Esophagus squamous epithelium (tissue), 5 donors: Measurements from ENCODE around the gene SRBD1. TPM values are rescaled to one million over a fixed set of nuclear protein-coding genes. Genes with fewer than 3 reads are reported as not detected.

ENCODE experiments used
- DNase-seq: peaks from one replicate; lab custom pipeline; 2025; lab: John Stamatoyannopoulos, UW
- H3K27ac ChIP-seq, 4 donors: fragments of 200-600 bp; sonication (generic); one replicate each; pipeline ENCODE4 v1.5.1; 2016 to 2019; ENCODE audit warnings: mild to moderate bottlenecking in 1 of 4
- H3K27me3 ChIP-seq, 4 donors: fragments of 200-600 bp; sonication (generic); 1 replicate in 3 of 4; 2 replicates in 1 of 4; pipeline versions ENCODE4 v1.5.1 to v1.6.0; 2017 to 2021; ENCODE audit warnings: antibody characterized with exemption in 1 of 4
- H3K36me3 ChIP-seq, 3 donors: fragments of 200-600 bp; sonication (generic); one replicate each; pipeline ENCODE4 v1.5.1; 2016 to 2019
- H3K4me1 ChIP-seq, 3 donors: fragments of 200-600 bp; sonication (generic); one replicate each; pipeline ENCODE4 v1.5.1; 2017 to 2019
- H3K4me3 ChIP-seq, 4 donors: fragments of 200-600 bp; sonication (generic); 1 replicate in 3 of 4; 2 replicates in 1 of 4; pipeline ENCODE4 v1.5.1; 2016 to 2019; ENCODE audit warnings: mild to moderate bottlenecking in 2 of 4, moderate library complexity in 1 of 4
- H3K9me3 ChIP-seq, 3 donors: fragments of 200-600 bp; sonication (generic); one replicate each; pipeline ENCODE4 v1.5.1; 2016 to 2019
- POLR2A ChIP-seq, 4 donors: fragments of 450-650 bp; IDR thresholded peaks; one replicate each; pipeline ENCODE4 v1.6.1; 2017; ENCODE audit warnings: antibody characterized with exemption in 4 of 4, mild to moderate bottlenecking in 4 of 4, moderate library complexity in 3 of 4
- WGBS, 2 donors: methylation state at CpG; one replicate each; pipeline ENCODE4 v1.1.5; 2018; 5-methylcytosine and 5-hydroxymethylcytosine counted together
- intact Hi-C: fragments of 100-400 bp; cut with DNase I; formaldehyde crosslinking; loops from one replicate; pipeline ENCODE4 v1.15.0; 2022
- total RNA-seq, 4 donors: library from RNA; depleted of rRNA; stranded (reverse); fragments of >200 nt; gene quantifications; one replicate each; pipeline ENCODE4 v1.1.0, GENCODE V29; 2016
- TF ChIP-seq, protein P1 (sequence below), 6 experiments: fragments of 450-650 bp in 4 of 6; fragments of 200-600 bp in 2 of 6; sonication (generic) in 2 of 6; IDR thresholded peaks; one replicate each; pipeline ENCODE4 v1.5.1; 2016 to 2019; ENCODE audit warnings: antibody characterized with exemption in 6 of 6, mild to moderate bottlenecking in 4 of 6, moderate library complexity in 4 of 6
- donor health status: DM: yes; HTN: yes; CAD: no.

Gene SRBD1
- total RNA-seq, 4 donors from 2014 or later = 5.0 to 21.6 (median 13.1) TPM

DNA sequence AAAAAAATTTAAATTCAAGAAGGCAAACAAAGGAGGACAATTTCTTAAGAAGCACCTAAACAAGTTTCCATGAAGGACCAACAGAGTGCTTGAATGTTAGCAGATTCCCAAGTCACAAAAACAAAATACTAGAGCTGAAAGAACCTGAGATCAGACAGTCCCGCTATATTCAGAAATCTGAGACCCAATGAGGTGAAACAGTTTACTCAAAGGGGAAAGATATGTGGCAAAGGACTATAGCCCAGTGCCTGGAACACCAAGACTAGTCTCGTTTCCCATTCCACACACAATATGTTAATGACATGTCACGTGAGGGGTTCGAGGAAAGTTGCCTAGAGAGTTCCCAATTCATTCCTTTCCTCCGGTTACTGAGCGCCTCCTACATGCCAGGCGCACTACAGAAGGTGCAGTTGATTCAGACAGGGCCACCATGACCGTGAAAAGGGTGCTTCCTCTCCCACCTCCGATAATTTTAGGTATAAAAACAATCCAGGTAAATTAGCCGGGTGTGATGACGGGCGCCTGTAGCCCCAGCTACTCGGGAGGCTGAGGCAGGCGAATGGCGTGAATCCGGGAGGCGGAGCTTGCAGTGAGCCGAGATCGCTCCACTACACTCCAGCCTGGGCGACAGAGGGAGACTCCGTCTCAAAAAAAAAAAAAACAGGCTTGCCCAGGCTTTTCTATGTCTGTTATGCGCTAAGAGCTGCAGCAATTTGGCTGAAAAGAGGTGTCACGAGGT is 617 bp downstream of the SRBD1 start:
- Histone ChIP-seq H3K36me3 (peaks cover 0 to under 1% (median 0%) of the 10 kb centered on the region in 3 donors), H3K4me1 (peaks cover 6 to 40% (median 10%) of the 10 kb centered on the region in 3 donors), H3K4me3 (peak overlapping the region; percentile 56 to 93 (median 68)), H3K9me3 (no peaks in the 10 kb centered on the region), H3K27me3 (no peaks in the 10 kb centered on the region), H3K27ac (peak overlapping the region; percentile 78 to 97 (median 85))
- no peak for DNase-seq
- WGBS, 2 donors = 1% methylated on average over 15 to 22 of the region's 23 CpGs
- intact Hi-C loops = no loop called here
- TF ChIP-seq, protein P1, sequence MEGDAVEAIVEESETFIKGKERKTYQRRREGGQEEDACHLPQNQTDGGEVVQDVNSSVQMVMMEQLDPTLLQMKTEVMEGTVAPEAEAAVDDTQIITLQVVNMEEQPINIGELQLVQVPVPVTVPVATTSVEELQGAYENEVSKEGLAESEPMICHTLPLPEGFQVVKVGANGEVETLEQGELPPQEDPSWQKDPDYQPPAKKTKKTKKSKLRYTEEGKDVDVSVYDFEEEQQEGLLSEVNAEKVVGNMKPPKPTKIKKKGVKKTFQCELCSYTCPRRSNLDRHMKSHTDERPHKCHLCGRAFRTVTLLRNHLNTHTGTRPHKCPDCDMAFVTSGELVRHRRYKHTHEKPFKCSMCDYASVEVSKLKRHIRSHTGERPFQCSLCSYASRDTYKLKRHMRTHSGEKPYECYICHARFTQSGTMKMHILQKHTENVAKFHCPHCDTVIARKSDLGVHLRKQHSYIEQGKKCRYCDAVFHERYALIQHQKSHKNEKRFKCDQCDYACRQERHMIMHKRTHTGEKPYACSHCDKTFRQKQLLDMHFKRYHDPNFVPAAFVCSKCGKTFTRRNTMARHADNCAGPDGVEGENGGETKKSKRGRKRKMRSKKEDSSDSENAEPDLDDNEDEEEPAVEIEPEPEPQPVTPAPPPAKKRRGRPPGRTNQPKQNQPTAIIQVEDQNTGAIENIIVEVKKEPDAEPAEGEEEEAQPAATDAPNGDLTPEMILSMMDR (IDR thresholded peaks at IDR 0.05) = peak in 2 of 6 experiments; percentile 2 to 27
- TF ChIP-seq POLR2A (IDR thresholded peaks at IDR 0.05) = no peak

DNA sequence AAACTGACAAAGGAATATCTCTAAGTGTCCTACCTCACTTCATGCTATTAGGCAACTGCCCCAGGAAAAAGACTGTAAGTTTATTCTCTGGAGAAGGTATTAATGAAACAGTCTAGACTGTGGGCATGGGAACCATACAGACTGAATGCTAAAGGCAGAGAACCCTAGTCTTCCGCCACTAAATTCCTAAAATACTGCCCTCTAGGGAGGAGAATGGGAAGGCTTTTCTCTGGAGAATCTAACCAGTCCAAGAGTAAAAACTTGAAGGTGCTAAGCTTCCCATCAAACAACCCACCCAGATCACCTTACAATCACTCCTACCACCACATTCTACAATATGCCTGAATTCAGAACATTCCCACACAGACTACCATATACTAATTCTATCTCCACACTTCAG is 3.4 kb downstream of the SRBD1 start:
- H3K9me3 ChIP-seq = no peaks in the 10 kb centered on the region
- no peak overlapping the region for H3K27ac ChIP-seq
- TF ChIP-seq POLR2A (IDR thresholded peaks at IDR 0.05) = no peak
- TF ChIP-seq, protein P1 (IDR thresholded peaks at IDR 0.05) = peak in 3 of 6 experiments; percentile 8 to 36 (median 29)
- whole genome bisulfite sequencing, 2 donors = 42 to 87% methylated on average over 1 of the region's 1 CpG
- H3K4me3 ChIP-seq = no peak overlapping the region
- intact Hi-C loops = no loop called here
- no peak for DNase-seq
- H3K27me3 ChIP-seq = no peaks in the 10 kb centered on the region
- H3K4me1 ChIP-seq = peaks cover 6 to 27% (median 10%) of the 10 kb centered on the region in 3 donors
- peaks cover 0 to 28% (median 0%) of the 10 kb centered on the region in 3 donors for H3K36me3 ChIP-seq

DNA sequence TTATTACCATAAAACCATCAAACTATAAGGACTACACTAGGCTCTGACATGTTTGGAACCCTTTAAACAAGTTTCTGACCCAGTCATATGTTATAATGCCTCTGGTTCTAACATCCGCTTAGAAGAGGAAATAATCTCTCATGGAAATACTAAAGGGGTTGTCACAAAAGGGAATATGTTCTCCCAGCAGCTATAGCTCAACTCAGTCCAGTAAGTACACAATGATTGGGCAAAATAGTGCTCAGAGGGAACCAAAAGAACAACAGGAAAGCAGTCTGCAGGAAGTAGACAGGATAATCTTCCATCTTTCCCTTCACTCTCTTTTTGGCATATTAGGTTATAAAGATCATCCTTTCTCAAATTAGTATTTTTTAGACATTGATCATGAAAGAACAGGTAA is 4.3 kb downstream of the SRBD1 start:
- peaks cover 0 to 37% (median 2%) of the 10 kb centered on the region in 3 donors for H3K36me3 ChIP-seq
- no peak overlapping the region for H3K27ac ChIP-seq
- no peak overlapping the region for H3K4me3 ChIP-seq
- DNase-seq = no peak
- no peak for TF ChIP-seq POLR2A (IDR thresholded peaks at IDR 0.05)
- TF ChIP-seq, protein P1 (IDR thresholded peaks at IDR 0.05) = no peak
- no peaks in the 10 kb centered on the region for H3K27me3 ChIP-seq
- intact Hi-C loops = no loop called here
- H3K9me3 ChIP-seq = no peaks in the 10 kb centered on the region
- H3K4me1 ChIP-seq = peaks cover 5 to 18% (median 6%) of the 10 kb centered on the region in 3 donors
- WGBS, 2 donors = 79 to 85% methylated on average over 1 of the region's 1 CpG

DNA sequence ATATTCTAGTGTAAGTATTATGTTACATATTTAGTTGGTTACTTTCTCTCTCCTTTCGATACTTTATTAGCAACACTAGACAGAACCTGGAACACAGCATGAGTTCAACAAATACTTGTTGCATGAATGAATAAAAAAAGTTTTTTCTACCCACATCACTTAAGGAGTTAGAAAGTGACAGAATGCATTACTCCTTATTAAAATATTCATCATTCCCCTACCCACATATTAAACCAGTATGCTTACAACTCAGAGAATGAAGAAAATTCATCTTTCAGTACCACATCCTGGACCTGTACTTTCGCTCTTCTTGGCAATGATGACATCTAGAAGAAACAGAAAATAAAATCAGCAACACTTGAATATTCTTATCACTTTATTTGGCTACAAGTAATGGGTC is 6.0 kb downstream of the SRBD1 start:
- intact Hi-C loops = no loop called here
- Histone ChIP-seq H3K36me3 (peaks cover 0 to 54% (median 5%) of the 10 kb centered on the region in 3 donors), H3K27ac (no peak overlapping the region), H3K27me3 (no peaks in the 10 kb centered on the region), H3K4me3 (no peak overlapping the region), H3K4me1 (peaks cover 0 to 9% (median 6%) of the 10 kb centered on the region in 3 donors), H3K9me3 (no peaks in the 10 kb centered on the region)
- 96 to 100% methylated on average over 2 of the region's 2 CpGs for WGBS, 2 donors
- no peak for DNase-seq
- TF ChIP-seq POLR2A (IDR thresholded peaks at IDR 0.05) = no peak
- TF ChIP-seq, protein P1 (IDR thresholded peaks at IDR 0.05) = no peak

DNA sequence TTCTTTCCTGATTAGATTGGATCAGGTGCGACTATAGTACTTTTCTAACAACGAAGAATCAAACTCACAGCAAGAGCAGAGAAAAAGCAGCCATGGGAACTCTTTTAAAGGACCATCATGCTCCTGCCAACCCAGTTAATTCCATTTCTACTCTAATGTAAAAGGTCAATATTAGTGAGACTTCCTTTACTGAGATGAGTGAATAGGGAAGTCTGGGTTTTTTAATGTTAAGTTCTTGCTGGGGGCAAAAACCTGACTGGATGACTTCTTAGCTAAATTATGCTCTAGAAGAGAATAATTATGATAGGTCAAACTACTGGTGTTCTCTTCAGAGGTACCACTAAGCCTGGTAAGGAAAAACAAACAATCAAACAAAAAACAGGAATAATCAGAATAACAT is 8.4 kb downstream of the SRBD1 start:
- no peak for TF ChIP-seq POLR2A (IDR thresholded peaks at IDR 0.05)
- TF ChIP-seq, protein P1 (IDR thresholded peaks at IDR 0.05) = no peak
- no peak for DNase-seq
- no peaks in the 10 kb centered on the region for H3K27me3 ChIP-seq
- H3K4me1 ChIP-seq = no peaks in the 10 kb centered on the region
- 91 to 100% methylated on average over 2 of the region's 2 CpGs for WGBS, 2 donors
- intact Hi-C loops = no loop called here
- H3K36me3 ChIP-seq = peaks cover 7 to 79% (median 9%) of the 10 kb centered on the region in 3 donors
- H3K9me3 ChIP-seq = no peaks in the 10 kb centered on the region
- no peak overlapping the region for H3K27ac ChIP-seq
- H3K4me3 ChIP-seq = no peak overlapping the region
